GM12878 (cell line): ENCODE results near the gene OR2S2.

Source experiments
- CTCF ChIP-seq, 3 experiments: IDR thresholded peaks in 2 of 3; conservative IDR thresholded peaks in 1 of 3; 2 replicates each; pipeline ENCODE4 v1.5.1; 2011; ENCODE audit warnings: low read depth in 3 of 3, low read length in 3 of 3, mild to moderate bottlenecking in 3 of 3, control low read depth in 2 of 3, moderate library complexity in 2 of 3, inconsistent platforms in 1 of 3, mixed read lengths in 1 of 3; ENCODE audit not compliant: control insufficient read depth in 2 of 3, insufficient read depth in 1 of 3; ENCODE audit errors: extremely low read depth in 1 of 3
- NFYB ChIP-seq: IDR thresholded peaks from 2 replicates; pipeline ENCODE4 v1.6.1; 2011; ENCODE audit warnings: low read depth, mild to moderate bottlenecking, low read length, improper control_type of control experiment, moderate library complexity; ENCODE audit not compliant: insufficient read depth
- ZNF24 ChIP-seq: fragments of 450-650 bp; IDR thresholded peaks from 2 replicates; pipeline ENCODE4 v1.6.1; 2017; ENCODE audit warnings: antibody characterized with exemption, mild to moderate bottlenecking

GRCh38 chr9:35967042-35967441, 9.1 kb upstream of the OR2S2 start:
- no peak for TF ChIP-seq CTCF (IDR thresholded peaks at IDR 0.05 in 2 of 3, conservative IDR thresholded peaks at IDR 0.05 in 1 of 3; ENCODE audit: control insufficient read depth in 2 of 3, extremely low read depth in 1 of 3, insufficient read depth in 1 of 3, low read depth in 3 of 3, low read length in 3 of 3)
- TF ChIP-seq NFYB: no peak
- TF ChIP-seq ZNF24: no peak
